Measurements from ENCODE around the gene GFM1.
"Not testable (repeated sequence)": the region's sequence is repeated elsewhere in the genome, so short reads cannot be mapped to it uniquely, and the experiment has no call there.

GFM1 gene

GRCh38 chr3:158679547-158680000 lies 35.2 kb downstream of the GFM1 start:
- no peak for DNase-seq

GRCh38 chr3:158680861-158681260 lies 36.5 kb downstream of the GFM1 start:
- no peak for DNase-seq

DNA sequence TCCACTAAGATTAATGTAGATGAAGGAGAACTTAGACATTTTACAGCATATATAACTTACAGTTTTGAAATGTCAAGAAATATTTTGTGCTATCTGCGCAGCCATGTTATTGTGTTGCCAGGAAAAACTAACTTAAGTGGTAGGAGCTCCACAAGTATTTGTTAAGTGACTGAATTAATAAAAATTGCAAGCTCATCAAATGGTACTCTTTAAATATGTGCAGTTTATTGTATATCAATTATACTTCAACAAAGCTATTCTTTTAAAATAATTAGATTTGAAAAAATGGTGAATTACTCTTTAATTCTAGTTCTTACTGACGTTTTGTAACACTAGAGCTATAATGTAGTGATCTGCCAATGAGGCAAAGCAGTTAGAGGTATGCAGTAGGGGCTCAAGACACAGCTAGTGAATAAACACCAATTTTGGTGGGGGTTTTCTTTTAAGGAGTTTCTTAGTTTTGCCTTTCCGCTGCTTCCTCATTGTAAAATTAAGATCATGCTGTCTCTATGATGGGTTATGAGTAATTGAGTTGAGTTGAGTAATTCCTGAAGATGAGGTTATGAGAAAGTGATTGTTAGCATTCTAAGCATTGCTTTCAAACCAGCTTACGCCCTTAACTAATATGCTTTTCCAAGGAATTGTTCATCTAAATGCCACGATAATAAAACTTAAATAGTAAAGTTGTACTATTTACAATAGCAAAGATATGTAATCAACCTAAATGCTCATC lies 39.1 kb downstream of the GFM1 start:
- no peak for DNase-seq

GRCh38 chr3:158685159-158685558 lies 40.8 kb downstream of the GFM1 start:
- DNase-seq, result no peak

DNA sequence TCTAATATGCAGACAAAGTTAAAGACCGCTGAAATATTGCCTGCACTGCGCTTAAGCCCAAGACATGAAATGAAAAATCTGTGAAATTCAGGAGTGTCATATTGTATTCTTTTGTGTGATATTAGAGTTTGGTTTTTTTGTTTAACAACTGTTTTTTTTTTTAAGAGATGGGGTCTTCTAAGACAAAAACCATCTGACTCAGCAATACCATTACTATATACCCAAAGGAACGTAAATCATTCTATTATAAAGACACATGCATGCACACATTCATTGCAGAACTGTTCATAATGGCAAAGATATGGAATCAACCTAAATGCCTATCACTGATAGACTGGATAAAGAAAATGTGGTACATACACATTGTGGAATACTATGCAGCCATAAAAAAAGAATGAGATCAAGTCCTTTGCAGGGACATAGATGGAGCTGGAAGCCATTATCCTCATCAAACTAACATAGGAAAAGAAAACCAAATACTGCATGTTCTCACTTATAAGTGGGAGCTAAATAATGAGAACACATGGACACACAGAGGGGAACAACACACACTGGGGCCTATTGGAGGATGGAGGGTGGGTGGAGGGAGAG lies 49.6 kb downstream of the GFM1 start:
- DNase-seq, result not testable (repeated sequence)

GRCh38 chr3:158696618-158697017 lies 52.3 kb downstream of the GFM1 start:
- no peak for DNase-seq

DNA sequence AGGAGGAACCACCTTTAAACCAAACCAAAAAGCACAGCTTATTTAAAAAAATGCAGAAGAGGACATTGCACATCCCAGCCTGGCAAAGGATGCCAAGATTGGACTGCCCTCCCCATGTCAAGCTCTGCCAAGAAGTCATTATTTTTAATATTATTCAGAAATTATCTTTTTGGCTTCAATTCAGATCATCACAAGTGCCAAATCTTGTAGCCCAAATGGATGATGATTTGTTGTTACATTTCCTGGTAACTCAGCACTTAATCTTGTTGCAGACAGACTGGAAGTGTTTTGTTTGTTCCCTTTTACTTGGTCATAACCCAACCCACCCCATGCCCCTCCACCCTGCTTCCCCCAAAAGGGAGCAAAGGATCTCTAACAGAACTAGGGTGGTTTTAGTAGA lies 56.2 kb downstream of the GFM1 start:
- DNase-seq, result no peak

- no peak for DNase-seq
Measured at GRCh38 chr3:158701420-158702065, 57.2 kb downstream of the GFM1 start.

DNA sequence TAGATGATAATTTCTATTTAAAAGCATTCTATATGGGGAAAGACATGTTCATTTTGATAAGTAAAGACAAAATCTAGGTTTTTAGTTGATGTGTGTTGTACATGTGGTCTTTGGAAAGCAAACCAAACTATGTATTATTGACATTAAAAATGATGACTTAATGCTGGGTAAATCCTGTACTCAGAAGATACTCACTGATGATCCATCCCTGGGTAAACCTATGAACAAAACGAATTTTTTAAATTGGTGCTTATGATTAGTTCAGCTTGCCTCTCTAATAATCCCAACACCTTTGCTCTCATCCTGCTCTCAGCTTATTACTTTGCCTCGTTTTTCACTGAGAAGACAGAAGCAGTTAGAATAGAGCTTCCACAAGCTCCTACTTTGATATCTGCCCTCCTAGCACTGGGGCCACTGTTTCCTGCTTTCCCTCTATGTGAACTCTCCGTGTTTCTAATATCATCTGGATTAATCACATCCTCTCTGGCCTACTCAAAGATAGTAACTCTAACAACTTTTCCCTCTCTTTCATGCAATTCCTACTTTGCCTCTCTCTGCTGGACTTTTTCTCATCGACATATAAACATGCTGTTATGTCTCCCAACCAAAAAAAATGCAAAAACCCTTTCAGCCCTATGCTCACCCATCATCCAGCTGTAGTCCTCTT lies 58.6 kb downstream of the GFM1 start:
- DNase-seq, result peak; percentile 40 to 78

DNA sequence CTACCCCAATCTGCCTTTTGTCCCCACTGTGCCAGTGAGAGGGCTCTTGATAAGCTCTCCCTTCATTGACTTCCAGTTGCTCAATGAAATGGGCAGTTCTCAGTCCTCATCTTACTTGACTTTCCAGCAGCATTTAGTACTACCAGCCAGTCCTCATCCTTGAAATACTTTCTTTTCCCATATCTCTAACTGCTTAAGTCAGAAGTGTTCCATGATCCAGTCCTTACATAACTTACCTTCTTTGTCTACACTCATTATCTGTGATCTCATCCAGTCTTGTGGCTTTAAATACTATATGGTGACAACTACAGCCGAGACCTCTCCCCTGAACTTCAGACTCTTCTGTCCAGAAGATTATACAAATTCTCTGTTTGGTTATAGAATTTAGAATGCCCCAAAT lies 59.2 kb downstream of the GFM1 start:
- DNase-seq, result no peak

DNA sequence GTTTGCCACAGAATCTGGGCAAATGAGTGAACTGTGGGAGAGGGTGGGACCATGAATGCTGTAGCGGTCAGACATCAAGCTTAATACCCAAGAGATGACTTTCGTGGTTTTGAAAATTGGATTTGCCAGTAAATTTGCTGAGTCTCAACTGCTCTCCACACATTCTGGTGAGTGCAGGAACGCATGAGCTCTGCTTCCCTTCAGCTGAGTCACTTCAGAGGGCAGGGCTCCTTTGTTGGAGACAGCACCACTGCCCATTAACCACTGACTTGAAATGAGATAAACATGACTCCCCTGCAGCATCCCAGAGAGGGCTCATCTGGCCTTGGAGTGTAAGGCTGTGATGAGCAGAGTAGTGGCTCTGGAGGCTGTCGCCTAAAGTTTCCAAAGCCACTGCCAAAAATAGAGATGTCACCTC lies 65.3 kb downstream of the GFM1 start:
- DNase-seq, result peak in 1 of 2 experiments; percentile 67

DNA sequence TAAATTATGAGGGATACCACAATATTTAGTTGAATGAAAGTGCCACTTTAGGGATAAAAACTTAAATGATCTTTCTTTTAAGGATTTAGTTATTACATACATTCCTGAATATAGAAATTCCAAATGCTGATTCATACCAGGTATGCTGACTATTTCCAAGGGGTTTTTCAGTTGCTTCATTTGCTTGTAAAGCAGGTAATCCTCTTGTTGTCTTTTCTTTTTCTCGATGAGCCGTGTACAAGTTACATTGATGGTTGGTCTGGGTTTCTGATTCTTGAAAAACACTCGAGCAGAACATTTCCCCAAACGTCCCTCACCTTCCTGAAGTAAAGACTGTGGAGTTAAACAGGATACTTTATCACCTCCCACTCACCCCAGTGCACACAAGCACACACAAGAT lies 66.3 kb downstream of the GFM1 start:
- DNase-seq, result no peak

DNA sequence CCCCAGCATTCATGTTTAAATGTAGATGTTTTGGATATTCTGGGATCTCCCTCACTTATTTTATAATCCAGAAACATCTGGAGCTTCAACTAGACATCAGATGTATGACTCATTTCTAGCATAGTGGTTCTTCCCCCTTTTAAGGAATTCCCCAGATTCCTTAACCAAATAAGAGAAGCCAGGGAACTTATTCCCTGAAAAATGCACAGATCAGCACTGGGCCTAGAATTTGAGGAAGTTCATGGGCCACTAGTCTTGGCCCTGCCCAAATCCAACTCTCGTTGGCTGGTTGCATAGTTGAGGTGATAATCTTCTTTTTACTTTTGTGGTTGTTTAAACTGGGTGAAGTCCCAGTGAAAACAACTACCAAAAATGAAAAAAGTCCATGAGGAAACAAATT lies 67.6 kb downstream of the GFM1 start:
- peak; percentile 11 to 74 for DNase-seq

DNA sequence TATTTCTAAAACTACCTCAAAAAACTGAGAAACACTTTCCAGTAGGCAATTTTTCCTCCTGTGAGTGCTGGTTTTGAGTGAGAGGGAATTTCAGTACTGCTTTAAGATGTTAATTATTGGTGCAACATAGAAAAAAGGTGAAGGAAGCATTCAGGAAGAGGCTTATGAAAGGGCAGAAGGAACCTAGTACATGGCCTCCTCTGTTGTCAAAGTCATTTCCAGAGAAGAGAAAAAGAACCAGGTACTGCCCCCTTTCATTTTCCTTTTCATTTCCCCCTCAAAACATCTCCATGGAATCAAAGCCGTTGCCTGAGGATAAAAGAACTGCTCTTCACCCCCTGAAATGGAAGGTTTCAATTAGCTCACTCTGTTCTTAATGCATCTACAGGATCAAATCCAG lies 68.1 kb downstream of the GFM1 start:
- DNase-seq, result no peak

DNA sequence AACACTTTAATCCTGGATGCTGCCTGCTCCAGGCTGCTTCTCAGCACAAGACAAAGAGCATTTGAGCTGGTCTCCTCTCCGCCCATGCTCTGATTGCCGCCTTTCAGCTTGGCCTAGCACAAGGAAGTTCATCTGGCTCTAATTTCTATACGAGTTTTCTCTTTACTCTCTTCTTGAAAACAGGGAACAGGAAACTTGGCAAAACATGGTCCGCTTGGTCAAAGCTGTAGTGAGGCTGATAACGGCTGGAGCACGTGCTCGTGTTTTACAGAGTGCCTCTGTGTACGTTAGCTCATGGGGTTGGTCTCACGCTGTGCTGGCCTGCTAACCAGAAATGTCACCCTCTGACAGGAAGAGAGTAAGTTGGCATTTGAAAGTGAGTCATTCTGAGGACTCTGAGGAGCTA lies 68.8 kb downstream of the GFM1 start:
- peak in 1 of 2 experiments; percentile 22 for DNase-seq

DNA sequence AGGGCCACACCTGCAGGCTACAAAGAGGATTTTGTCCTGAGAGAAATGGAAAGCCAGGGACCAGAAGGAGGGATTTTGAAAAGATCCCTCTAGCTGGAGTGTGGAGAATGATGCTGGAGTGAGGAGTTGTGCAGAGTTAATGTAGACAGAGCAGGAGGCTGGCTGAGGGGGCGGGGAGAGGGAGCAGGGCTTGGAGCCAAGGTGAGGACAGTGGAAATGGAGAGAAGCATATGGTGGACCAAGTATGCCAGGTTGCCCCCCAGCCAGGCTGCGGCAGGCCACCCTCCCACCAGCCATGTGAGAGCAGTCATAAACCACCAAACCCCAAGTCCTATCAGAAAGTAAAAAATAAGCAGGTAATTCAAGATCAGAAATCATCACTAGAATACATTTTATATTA lies 73.2 kb downstream of the GFM1 start:
- no peak for DNase-seq

- peak; percentile 17 to 58 for DNase-seq
Measured at GRCh38 chr3:158718490-158719170, 74.3 kb downstream of the GFM1 start.

DNA sequence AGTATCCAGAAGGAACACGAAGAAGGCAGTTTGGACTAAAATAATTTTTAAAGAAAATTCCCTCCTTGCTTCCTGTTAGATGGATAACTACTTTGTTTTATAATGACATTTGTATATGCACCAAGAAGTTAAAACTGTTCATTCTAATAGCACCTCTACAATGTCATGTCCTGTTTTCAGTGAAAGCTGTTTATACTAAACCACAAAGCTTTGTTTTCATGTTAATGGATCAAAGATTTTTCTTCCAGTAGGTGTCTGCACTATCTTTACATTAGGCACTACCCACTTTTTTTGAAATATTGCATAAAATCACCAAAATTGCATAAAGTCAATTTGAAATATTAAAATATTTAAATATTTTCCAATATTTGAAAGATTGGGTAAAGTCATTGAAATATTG lies 77.8 kb downstream of the GFM1 start:
- DNase-seq, result no peak

DNA sequence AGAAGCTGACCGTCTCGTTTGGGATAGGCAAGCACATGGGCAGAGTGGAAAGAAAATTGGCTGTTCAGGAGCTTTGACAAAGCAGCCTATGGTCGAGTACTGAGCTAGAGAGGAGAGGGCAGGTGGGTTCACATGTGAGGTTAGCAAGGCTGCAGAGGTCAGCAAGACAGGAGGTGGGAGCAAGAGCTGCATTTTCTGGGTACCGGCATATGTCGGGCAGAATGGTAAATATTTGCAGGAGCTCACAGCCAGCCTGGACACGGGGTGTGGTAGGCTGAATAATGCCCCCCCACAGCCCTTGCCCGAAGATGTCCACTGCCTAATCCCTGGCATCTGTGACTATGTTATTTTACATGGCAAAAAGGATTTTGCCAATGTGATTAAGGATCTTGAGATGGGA lies 79.7 kb downstream of the GFM1 start:
- DNase-seq, result no peak

- DNase-seq, result peak in 1 of 2 experiments; percentile 39
Measured at GRCh38 chr3:158725348-158726011, 81.2 kb downstream of the GFM1 start.

DNA sequence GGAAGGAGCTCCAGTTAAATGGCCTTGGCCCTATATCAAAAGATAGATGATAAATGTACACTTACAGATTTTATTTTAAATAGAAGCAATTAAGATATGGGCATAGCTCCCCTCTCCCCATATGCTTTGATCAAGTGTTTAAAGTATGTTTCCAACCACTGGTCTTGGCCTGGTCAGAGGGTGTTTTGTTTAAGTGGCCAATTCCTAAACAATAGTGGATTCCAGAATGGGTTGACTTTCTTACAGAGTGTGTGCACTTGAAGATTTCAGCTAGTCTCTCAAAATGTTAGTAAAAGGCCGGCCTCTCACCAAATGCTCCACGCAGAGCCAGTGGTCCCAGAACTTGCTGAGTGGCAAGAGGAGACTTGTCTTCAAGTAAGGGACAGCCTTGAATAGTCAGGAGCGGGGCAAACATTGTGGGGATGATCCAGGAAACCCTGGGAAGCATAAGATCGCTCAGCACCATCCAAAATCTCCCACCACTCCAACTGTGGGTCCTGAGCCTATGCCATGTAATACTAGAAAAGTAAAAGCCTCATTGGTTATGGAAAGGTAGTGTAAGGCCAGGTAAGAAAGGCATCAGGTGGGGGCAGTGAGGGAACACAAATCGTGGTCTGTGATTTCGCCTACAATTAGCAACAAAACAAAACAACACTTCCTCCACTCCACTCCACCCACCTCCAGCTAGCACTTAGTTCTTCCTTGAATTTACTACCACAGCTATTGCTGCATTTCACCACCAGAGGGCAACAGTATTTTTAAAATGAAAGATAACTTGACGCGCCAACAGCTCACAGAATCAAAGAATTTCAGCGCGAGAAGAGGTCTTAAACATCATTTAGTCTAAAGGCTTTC lies 83.1 kb downstream of the GFM1 start:
- peak in 1 of 2 experiments; percentile 65 for DNase-seq

GRCh38 chr3:158728061-158728377 lies 83.7 kb downstream of the GFM1 start:
- DNase-seq, result no peak
